Measurements from ENCODE around the gene SH3TC1.

DNA sequence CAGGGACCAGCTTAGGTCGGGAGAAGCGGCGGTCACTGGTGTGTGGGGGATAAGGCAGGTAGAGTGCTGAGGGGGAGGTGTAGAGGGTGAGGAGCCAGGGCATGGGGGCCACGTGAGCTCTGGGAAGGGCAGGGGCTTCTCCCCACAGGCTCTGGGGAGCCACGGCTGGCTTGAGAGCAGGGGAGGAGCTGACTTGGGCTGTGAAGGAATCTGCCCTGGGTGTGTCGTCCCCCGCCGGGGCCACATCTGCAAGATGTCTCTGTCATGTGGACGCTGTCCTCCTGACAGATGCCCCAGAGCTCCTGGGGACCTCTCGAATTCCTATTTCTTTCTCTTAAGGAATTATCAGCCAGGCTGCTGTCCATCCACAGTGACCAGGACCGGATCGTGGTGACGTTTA lies 15.0 kb downstream of the SH3TC1 start:
- TF ChIP-seq CTCF (IDR thresholded peaks at IDR 0.05; ENCODE audit: control extremely low read depth in 1 of 3, insufficient read depth in 1 of 3, low read depth in 1 of 3, low read length in 3 of 3) (no peak), JUN (IDR thresholded peaks at IDR 0.05; ENCODE audit: low read depth, low read length) (no peak), TAF7 (optimal IDR thresholded peaks at IDR 0.05; ENCODE audit: borderline replicate concordance, low read depth, low read length) (no peak), PHF8 (conservative IDR thresholded peaks at IDR 0.05; ENCODE audit: low read depth, low read length) (no peak), HDAC6 (IDR thresholded peaks at IDR 0.05; ENCODE audit: low read depth, low read length) (no peak), POLR2A (IDR thresholded peaks at IDR 0.05; ENCODE audit: control extremely low read depth in 1 of 2, low read depth in 2 of 2, low read length in 2 of 2) (no peak), BRCA1 (IDR thresholded peaks at IDR 0.05; ENCODE audit: low read depth, low read length) (no peak), POLR2AphosphoS5 (IDR thresholded peaks at IDR 0.05; ENCODE audit: low read depth, low read length) (no peak), EP300 (IDR thresholded peaks at IDR 0.05; ENCODE audit: borderline replicate concordance in 1 of 2, low read depth in 2 of 2, low read length in 2 of 2) (no peak)
